HL-60 (cell line): Measurements from ENCODE around the gene HLTF.

Source experiments
- GABPA ChIP-seq: IDR thresholded peaks from 2 replicates; pipeline ENCODE4 v1.6.1; 2012; ENCODE audit warnings: low read depth
- POLR2AphosphoS5 ChIP-seq: IDR thresholded peaks from 2 replicates; pipeline ENCODE4 v1.6.1; 2012; ENCODE audit warnings: low read depth
- SPI1 ChIP-seq: IDR thresholded peaks from 2 replicates; pipeline ENCODE4 v1.6.1; 2012; ENCODE audit warnings: low read depth, mild to moderate bottlenecking, borderline replicate concordance
- TF ChIP-seq, protein P1 (sequence below): IDR thresholded peaks from one replicate; pipeline ENCODE4 v1.5.1; 2011; ENCODE audit warnings: low read length, control low read depth, inconsistent platforms; ENCODE audit not compliant: insufficient read depth
- TF ChIP-seq, protein P2 (sequence below): IDR thresholded peaks from 2 replicates; pipeline ENCODE4 v1.6.1; 2012; ENCODE audit warnings: low read depth; ENCODE audit not compliant: insufficient replicate concordance

DNA sequence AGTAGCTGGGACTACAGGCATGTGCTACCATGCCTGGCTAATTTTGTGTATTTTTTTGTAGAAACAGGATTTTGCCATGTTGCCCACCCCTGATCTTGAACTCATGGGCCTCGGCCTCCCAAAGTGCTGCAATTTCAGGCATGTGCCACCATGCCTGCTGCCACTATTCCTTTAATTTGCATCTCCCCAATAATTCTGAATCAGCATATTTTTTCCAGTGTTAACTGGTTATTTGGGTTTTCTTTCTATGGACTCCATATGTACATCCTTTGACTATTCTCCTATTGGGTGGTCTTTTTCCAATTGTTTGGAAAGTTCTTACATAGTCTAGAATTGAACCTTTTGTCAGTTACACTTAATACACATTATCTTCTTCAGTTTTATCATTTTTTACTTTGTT, 28.1 kb downstream of the HLTF start:
- TF ChIP-seq POLR2AphosphoS5 (no peak), GABPA (no peak), SPI1 (no peak)
- TF ChIP-seq, protein P1, sequence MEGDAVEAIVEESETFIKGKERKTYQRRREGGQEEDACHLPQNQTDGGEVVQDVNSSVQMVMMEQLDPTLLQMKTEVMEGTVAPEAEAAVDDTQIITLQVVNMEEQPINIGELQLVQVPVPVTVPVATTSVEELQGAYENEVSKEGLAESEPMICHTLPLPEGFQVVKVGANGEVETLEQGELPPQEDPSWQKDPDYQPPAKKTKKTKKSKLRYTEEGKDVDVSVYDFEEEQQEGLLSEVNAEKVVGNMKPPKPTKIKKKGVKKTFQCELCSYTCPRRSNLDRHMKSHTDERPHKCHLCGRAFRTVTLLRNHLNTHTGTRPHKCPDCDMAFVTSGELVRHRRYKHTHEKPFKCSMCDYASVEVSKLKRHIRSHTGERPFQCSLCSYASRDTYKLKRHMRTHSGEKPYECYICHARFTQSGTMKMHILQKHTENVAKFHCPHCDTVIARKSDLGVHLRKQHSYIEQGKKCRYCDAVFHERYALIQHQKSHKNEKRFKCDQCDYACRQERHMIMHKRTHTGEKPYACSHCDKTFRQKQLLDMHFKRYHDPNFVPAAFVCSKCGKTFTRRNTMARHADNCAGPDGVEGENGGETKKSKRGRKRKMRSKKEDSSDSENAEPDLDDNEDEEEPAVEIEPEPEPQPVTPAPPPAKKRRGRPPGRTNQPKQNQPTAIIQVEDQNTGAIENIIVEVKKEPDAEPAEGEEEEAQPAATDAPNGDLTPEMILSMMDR, result no peak
- TF ChIP-seq, protein P2, sequence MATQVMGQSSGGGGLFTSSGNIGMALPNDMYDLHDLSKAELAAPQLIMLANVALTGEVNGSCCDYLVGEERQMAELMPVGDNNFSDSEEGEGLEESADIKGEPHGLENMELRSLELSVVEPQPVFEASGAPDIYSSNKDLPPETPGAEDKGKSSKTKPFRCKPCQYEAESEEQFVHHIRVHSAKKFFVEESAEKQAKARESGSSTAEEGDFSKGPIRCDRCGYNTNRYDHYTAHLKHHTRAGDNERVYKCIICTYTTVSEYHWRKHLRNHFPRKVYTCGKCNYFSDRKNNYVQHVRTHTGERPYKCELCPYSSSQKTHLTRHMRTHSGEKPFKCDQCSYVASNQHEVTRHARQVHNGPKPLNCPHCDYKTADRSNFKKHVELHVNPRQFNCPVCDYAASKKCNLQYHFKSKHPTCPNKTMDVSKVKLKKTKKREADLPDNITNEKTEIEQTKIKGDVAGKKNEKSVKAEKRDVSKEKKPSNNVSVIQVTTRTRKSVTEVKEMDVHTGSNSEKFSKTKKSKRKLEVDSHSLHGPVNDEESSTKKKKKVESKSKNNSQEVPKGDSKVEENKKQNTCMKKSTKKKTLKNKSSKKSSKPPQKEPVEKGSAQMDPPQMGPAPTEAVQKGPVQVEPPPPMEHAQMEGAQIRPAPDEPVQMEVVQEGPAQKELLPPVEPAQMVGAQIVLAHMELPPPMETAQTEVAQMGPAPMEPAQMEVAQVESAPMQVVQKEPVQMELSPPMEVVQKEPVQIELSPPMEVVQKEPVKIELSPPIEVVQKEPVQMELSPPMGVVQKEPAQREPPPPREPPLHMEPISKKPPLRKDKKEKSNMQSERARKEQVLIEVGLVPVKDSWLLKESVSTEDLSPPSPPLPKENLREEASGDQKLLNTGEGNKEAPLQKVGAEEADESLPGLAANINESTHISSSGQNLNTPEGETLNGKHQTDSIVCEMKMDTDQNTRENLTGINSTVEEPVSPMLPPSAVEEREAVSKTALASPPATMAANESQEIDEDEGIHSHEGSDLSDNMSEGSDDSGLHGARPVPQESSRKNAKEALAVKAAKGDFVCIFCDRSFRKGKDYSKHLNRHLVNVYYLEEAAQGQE, result no peak
